Calu3 (cell line): ENCODE data around the gene BMP8A. TPM values are rescaled to one million over a fixed set of nuclear protein-coding genes. Genes with fewer than 3 reads are reported as not detected.
"Not testable (repeated sequence)": the region's sequence is repeated elsewhere in the genome, so short reads cannot be mapped to it uniquely, and the experiment has no call there.

ENCODE experiments used
- BruUV-seq: library from RNA; stranded (reverse); fragments of 400-500 nt; replicated peaks from 2 replicates; lab custom pipeline; 2021; lab: Mats Ljungman, UMichigan
- CTCF ChIA-PET: fragments of 300-600 bp; sonication (Branson Sonifier 250); formaldehyde crosslinking; loops from one replicate; lab custom pipeline; 2022; ENCODE audit warnings: antibody characterized with exemption; lab: Charles Lee
- DNase-seq: peaks from one replicate; pipeline ENCODE4 v3.0.0; 2022
- H3K27ac Mint-ChIP-seq: one replicate; pipeline ENCODE4 v1.8.0; 2022; ENCODE audit warnings: mixed read lengths; ENCODE audit not compliant: unreplicated experiment
- H3K27me3 Mint-ChIP-seq: one replicate; pipeline ENCODE4 v1.8.0; 2022; ENCODE audit warnings: mixed read lengths; ENCODE audit not compliant: unreplicated experiment
- H3K36me3 Mint-ChIP-seq: one replicate; pipeline ENCODE4 v1.8.0; 2022; ENCODE audit warnings: mild to moderate bottlenecking, moderate library complexity, mixed read lengths; ENCODE audit not compliant: insufficient read depth, unreplicated experiment
- H3K4me1 Mint-ChIP-seq: one replicate; pipeline ENCODE4 v1.8.0; 2022; ENCODE audit warnings: mild to moderate bottlenecking, low read depth, mixed read lengths; ENCODE audit not compliant: unreplicated experiment
- H3K4me3 Mint-ChIP-seq: one replicate; pipeline ENCODE4 v1.8.0; 2022; ENCODE audit warnings: mild to moderate bottlenecking, low read depth, moderate library complexity, mixed read lengths; ENCODE audit not compliant: unreplicated experiment
- H3K9me3 Mint-ChIP-seq: one replicate; pipeline ENCODE4 v1.8.0; 2022; ENCODE audit warnings: low read depth, mixed read lengths; ENCODE audit not compliant: unreplicated experiment
- CTCF ChIP-seq: fragments of 200-600 bp; IDR thresholded peaks from one replicate; pipeline ENCODE4 v1.8.0; 2022; ENCODE audit warnings: antibody characterized with exemption; ENCODE audit not compliant: unreplicated experiment
- intact Hi-C: fragments of 100-400 bp; cut with micrococcal nuclease; formaldehyde crosslinking; loops from one replicate; pipeline ENCODE4 v1.10.0; 2022; ENCODE audit not compliant: unreplicated experiment
- total RNA-seq: library from RNA; stranded (reverse); gene quantifications from 2 replicates; pipeline ENCODE4 v1.2.3, GENCODE V29; 2022

Gene BMP8A
- total RNA-seq, 1 experiment from 2014 or later: 0.40 TPM

GRCh38 chr1:39501666-39502065, 10.2 kb downstream of the BMP8A start:
- no peak overlapping the region for H3K27ac Mint-ChIP-seq
- no peak overlapping the region for H3K4me3 Mint-ChIP-seq
- no peaks in the 10 kb centered on the region for H3K9me3 Mint-ChIP-seq
- no peak for DNase-seq
- no peaks in the 10 kb centered on the region for H3K36me3 Mint-ChIP-seq
- no TSS peak for BruUV-seq
- intact Hi-C loops: no loop called here
- no peak for TF ChIP-seq CTCF
- H3K27me3 Mint-ChIP-seq: no peaks in the 10 kb centered on the region
- CTCF ChIA-PET: interaction anchor here (0.7 kb wide), 1 partner anchor 147 kb away, joined by 3 read pairs; no protein-coding TSS in a partner anchor
- no peaks in the 10 kb centered on the region for H3K4me1 Mint-ChIP-seq

DNA sequence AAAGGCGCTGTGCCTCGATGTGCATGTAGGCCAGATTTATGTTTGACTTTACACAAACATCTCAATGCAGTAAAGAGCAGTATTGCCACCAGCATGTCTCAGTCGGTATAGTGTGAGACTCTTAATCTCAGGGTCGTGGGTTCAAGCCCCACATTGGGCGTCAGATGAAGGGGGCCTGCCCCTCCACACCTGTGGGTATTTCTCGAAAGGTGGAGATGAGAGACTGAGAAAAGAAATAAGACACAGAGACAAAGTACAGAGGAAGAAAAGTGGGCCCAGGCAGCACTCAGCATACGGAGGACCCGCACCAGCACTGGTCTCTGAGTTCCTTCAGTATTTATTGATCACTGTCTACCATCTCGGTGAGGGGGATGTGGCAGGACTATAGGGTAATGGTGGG, 13.0 kb downstream of the BMP8A start:
- BruUV-seq, H3K9me3 Mint-ChIP-seq, DNase-seq, CTCF ChIA-PET, intact Hi-C loops, H3K36me3 Mint-ChIP-seq, H3K27me3 Mint-ChIP-seq, H3K27ac Mint-ChIP-seq, H3K4me3 Mint-ChIP-seq: not testable (repeated sequence)
- peaks cover 12% of the 10 kb centered on the region for H3K4me1 Mint-ChIP-seq

GRCh38 chr1:39505289-39505688, 13.9 kb downstream of the BMP8A start:
- no peaks in the 10 kb centered on the region for H3K9me3 Mint-ChIP-seq
- no TSS peak for BruUV-seq
- H3K36me3 Mint-ChIP-seq: no peaks in the 10 kb centered on the region
- DNase-seq: no peak
- intact Hi-C loops: no loop called here
- TF ChIP-seq CTCF: no peak
- CTCF ChIA-PET: no interaction called here
- H3K27ac Mint-ChIP-seq: no peak overlapping the region
- no peak overlapping the region for H3K4me3 Mint-ChIP-seq
- H3K27me3 Mint-ChIP-seq: no peaks in the 10 kb centered on the region
- peaks cover 12% of the 10 kb centered on the region for H3K4me1 Mint-ChIP-seq

GRCh38 chr1:39507230-39507928, 15.9 kb downstream of the BMP8A start:
- Mint-ChIP-seq H3K4me1 (peaks cover 12% of the 10 kb centered on the region), H3K36me3 (no peaks in the 10 kb centered on the region), H3K9me3 (no peaks in the 10 kb centered on the region), H3K4me3 (no peak overlapping the region), H3K27me3 (no peaks in the 10 kb centered on the region), H3K27ac (no peak overlapping the region)
- no TSS peak for BruUV-seq
- no peak for TF ChIP-seq CTCF
- intact Hi-C loops: no loop called here
- CTCF ChIA-PET: no interaction called here
- no peak for DNase-seq

GRCh38 chr1:39508266-39508665, 16.8 kb downstream of the BMP8A start:
- BruUV-seq: no TSS peak
- DNase-seq: no peak
- Mint-ChIP-seq H3K27ac (no peak overlapping the region), H3K4me3 (no peak overlapping the region), H3K36me3 (no peaks in the 10 kb centered on the region), H3K27me3 (no peaks in the 10 kb centered on the region), H3K9me3 (no peaks in the 10 kb centered on the region), H3K4me1 (peaks cover 12% of the 10 kb centered on the region)
- intact Hi-C loops: no loop called here
- no peak for TF ChIP-seq CTCF
- CTCF ChIA-PET: interaction anchor here (0.6 to 0.7 kb wide), 2 partner anchors 158 to 169 kb away, joined by 3 read pairs; no protein-coding TSS in a partner anchor
